Measurements from ENCODE around the gene DMD.

- TF ChIP-seq POLR2AphosphoS5 (IDR thresholded peaks at IDR 0.05) (no peak), CTCF (IDR thresholded peaks at IDR 0.05) (no peak), POLR2A (IDR thresholded peaks at IDR 0.05) (no peak), EP300 (IDR thresholded peaks at IDR 0.05) (no peak)
Observed at GRCh38 chrX:31522760-31523159, 1688.6 kb downstream of the DMD start.

Measured in sigmoid colon (tissue), 4 donors.